GM15510 (cell line): ENCODE data around the gene HSD17B14.

Experiments
- POLR2A ChIP-seq: IDR thresholded peaks from 3 replicates; pipeline ENCODE4 v1.6.1; 2011; ENCODE audit warnings: borderline replicate concordance; ENCODE audit not compliant: insufficient read length; ENCODE audit errors: extremely low read depth

HSD17B14 gene

DNA sequence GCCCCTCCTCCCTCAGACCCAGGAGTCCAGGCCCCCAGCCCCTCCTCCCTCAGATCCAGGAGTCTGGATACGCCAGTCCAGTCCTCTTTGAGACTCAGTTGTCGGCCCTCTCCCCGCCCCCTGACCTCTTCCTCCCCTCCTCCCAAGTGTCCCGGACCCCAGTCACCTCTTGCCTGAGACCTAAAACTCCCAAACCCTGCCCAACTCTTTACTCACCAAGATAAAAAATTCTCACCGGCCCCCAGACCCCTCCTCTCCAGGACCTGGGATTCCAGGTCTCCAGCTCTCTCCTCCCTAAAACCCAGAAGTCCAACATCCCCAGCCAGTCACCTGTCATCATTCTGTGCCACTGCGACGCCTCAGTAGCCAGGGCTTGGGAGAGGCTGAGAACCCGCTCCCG lies 1.4 kb upstream of the HSD17B14 start:
- TF ChIP-seq POLR2A: no peak

DNA sequence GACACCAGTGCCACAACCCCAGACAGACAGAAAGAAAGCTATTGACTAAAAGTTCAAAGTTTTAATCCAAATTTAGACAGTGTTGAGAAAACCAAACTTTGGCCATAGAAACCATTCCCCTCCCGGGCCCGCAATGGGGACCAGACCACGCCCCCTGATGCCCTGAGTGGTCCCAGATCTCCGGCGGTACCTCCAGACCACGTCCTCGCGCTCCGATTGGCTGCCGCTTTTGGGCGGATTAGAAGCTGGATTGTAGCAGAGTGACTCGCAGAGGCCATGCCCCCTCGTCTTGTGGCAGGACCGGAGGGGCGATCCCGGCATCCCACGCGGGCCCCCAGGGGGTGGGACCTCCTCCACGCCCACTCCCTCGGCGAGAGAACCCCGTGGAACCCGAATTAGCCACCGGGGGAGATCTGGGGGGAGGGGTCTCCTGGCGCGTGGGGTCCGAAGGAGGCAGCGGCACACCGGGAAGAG lies 797 bp upstream of the HSD17B14 start:
- TF ChIP-seq POLR2A: peak; percentile 39

DNA sequence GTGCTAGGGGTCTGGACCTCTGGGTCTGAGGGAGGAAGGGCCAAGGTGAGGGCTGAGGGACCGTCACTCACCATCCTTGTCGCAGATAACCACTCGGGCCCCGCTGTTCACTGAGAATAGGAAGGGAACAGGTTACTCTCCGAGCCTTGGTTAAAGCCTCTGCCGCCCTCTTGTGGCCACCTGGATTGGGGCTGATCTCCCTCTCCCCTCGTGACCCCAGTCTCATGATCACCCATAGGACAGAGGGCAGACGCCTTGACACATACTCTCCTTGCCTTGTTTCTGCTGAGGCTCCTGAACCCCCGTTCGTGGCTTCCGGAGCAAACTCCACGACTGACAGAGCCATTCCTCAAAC lies 580 bp downstream of the HSD17B14 start:
- no peak for TF ChIP-seq POLR2A

DNA sequence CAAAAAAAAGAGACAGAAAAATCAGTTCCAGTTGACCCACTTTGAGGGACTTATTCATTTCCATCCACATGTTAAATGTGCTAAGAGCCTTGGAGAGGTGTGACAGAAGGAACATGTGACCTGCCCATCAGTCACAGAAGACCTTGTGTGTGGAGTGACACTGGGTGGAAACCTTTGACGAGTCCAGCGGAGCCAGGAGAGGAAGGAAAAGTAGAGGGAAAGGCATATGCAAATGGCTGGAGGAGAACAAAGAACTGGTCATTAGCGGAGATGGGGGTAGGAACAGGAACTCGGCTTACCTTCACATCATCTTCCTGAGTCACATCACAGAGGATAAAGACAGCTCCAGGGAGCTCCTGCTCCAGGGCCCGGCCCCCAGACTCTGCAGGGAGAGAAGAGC lies 2.3 kb downstream of the HSD17B14 start:
- TF ChIP-seq POLR2A: no peak

DNA sequence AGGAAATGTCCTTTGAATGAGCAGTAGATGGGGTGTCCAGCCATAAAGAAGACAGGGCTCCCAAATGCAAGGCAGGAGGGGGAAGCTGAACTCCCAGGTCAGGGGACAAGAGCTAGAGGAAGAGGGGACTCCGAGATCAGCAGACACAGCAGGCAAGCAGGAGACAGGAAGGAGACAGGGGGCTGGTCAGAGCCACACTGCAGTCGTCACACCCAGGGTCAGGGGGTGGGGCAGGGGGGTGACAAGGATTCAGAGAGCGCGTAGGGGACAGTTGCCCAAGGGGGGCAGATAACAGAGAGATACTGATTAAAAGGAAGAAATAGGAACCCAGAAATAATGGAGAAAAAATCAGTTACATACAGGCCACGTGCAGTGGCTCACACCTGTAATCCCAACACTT lies 3.2 kb downstream of the HSD17B14 start:
- TF ChIP-seq POLR2A: no peak

DNA sequence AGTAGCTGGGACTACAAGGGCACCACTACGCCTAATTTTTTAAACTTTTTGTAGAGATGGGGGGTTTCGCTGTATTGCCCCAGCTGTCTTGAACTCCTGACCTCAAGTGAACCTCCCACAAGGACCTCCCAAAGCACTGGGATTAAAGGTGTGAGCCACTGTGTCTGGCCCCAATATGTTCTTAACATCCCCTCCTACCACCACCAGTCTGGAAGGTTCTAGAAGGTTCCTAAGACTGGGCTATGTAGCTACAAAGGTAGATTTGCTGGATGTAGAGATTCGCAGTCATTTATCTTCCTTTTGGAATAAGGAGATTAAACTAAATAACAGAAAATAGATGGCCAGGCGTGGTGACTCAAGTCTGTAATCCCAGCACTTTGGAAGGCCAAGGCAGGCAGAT lies 5.3 kb downstream of the HSD17B14 start:
- no peak for TF ChIP-seq POLR2A

DNA sequence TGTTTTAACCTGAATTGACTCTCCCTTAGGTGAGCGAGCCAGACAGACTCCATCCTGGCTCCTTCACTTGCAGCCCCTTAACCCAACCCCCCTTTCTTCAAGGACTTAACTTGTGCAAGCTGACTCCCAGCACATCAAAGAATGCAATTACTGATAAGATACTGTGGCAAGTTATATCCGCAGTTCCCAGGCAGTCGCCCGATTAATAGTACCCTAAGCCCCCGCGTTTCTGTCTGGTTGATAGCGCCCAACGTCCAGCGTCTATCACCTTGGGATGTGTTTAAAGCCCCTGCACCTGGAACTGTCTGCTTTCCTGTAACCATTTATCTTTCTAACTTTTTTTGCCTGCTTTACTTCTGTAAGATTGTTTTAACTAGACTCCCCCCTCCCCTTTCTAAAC lies 6.2 kb downstream of the HSD17B14 start:
- no peak for TF ChIP-seq POLR2A

DNA sequence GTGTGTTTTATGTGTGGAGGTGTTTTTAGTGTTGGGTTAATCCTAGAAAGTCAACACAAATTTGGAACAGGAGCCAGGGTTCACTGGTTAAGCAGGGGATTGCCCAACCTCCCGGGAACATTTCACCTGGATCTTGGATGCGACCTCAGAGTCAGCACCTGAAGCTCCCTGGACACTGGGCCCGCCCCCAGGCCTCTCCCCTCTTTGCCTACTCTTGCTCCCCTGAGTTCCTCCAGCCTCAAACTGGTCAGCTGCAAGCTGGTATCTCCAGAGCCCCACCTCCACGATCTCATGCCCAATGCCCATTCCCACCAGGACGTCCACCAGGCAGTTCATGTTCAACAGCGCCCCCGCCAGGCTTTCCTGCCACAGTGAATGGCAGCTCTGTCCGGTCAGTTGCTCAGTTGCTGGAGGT lies 9.7 kb downstream of the HSD17B14 start:
- no peak for TF ChIP-seq POLR2A

- no peak for TF ChIP-seq POLR2A
These were observed 13.8 kb downstream of the HSD17B14 start for GRCh38 chr19:48822514-48822913.

DNA sequence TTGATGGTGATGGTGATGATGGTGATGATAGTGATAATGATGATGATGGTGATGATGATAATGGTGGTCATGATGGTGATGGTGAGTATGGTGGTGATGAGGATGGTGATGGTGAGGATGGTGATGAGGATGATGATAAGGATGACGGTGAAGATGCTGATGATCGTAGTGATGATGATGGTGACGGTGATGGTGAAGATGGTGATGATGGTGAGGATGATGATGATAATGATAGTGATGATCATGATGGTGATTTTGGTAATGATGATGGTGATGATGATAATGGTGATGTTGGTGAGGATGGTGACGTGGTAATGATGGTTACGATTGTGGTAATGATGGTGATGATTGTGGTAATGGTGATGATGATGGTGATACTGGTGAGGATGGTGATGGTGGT lies 14.7 kb downstream of the HSD17B14 start:
- no peak for TF ChIP-seq POLR2A

- TF ChIP-seq POLR2A: no peak
These were observed 16.9 kb downstream of the HSD17B14 start for GRCh38 chr19:48819366-48819816.

DNA sequence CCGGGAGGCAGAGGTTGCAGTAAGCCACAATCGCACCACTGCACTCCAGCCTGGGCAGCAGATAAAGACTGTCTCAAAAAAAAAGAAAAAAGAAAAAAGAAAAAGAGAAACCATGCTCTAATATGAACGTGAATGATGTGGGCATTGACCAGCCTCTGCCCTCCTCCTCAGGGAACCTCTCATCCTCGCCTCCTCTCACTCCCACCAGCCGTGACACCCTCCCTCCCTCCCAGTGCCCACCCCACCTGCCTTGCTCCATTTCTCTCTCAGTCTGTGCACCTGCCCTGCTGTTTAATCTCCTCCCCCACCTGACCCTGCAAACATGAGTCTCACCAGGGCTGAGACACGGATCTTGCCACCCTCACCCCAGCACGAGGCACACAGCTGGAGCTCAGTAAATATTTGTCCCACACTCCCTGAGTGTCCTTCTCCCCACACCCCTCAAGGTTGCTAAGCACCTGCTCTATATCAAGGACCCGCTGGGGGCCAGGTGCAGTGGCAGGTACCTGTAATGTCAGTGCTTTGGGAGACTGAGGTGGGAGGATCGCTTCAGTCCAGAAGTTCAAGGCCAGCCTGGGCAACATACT lies 18.0 kb downstream of the HSD17B14 start:
- TF ChIP-seq POLR2A: no peak

DNA sequence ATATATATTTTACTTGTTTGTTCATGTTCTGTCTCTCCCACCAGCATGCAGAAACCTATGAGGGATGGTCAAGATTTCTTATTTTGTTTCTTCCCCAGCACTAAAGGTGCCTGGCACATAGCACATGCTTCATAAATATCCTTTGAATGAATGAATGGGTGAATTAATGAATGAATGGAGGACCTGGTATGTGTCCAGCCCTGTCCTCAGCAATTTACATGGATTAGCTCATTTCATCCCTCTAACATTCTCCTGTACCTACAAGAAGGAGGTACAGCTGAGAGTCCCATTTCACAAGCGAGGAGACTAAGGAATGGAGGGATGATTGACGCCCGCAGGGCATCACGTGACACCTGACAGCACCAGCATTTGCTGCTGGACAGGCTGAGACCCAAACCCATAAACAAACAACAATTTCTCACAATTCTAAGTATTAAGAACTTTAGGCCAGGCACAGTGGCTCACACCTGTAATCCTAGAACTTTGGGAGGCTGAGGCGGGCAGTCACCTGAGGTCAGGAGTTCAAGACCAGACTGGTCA lies 18.6 kb downstream of the HSD17B14 start:
- TF ChIP-seq POLR2A: no peak

GRCh38 chr19:48815870-48816501 lies 20.3 kb downstream of the HSD17B14 start:
- TF ChIP-seq POLR2A: no peak

DNA sequence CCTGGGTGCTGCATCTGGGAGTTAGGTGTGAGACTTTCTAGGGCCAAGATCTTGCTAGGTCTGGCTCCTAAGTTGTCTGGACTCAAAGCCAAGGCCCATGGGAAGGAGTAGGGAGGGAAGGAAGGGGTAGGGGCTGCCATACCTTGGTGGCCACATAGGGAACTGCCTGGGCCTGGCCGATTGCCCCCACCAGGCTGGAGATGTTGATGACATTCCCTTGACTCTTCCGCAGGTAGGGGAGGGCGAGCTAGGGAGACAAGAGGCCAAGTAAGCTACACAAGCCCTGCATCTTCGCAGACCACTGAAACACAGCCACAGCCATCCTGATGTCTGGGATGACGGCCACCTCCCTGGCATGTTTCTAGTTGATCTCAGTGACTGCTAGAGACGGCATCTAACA lies 21.4 kb downstream of the HSD17B14 start:
- no peak for TF ChIP-seq POLR2A
